Breast epithelium (tissue), 4 donors: ENCODE results near the gene CPSF4L. TPM values are rescaled to one million over a fixed set of nuclear protein-coding genes. Genes with fewer than 3 reads are reported as not detected.

Experiments
- DNase-seq, 2 donors: peaks; one replicate each; pipeline ENCODE4 v3.0.0-alpha.2; 2019; ENCODE audit warnings: low spot score in 2 of 2
- H3K27ac ChIP-seq, 2 donors: fragments of 200-600 bp; sonication (generic) in 1 of 2; one replicate each; pipeline ENCODE4 v1.5.1; 2016 to 2019; ENCODE audit warnings: mild to moderate bottlenecking in 1 of 2
- H3K27me3 ChIP-seq, 2 donors: fragments of 200-600 bp; sonication (generic) in 1 of 2; one replicate each; pipeline versions ENCODE4 v1.5.1 to v1.6.0; 2017 to 2019; ENCODE audit warnings: control low read depth in 1 of 2, mild to moderate bottlenecking in 1 of 2
- H3K36me3 ChIP-seq: fragments of 200-600 bp; one replicate; pipeline ENCODE4 v1.5.1; 2019
- H3K4me1 ChIP-seq, 2 donors: fragments of 200-600 bp; sonication (generic); one replicate each; pipeline ENCODE4 v1.5.1; 2016 to 2019; ENCODE audit warnings: control low read depth in 1 of 2
- H3K4me3 ChIP-seq, 3 donors: fragments of 200-600 bp; sonication (generic); 1 replicate in 2 of 3; 2 replicates in 1 of 3; pipeline ENCODE4 v1.5.1; 2016 to 2019; ENCODE audit warnings: mild to moderate bottlenecking in 3 of 3, moderate library complexity in 2 of 3
- H3K9me3 ChIP-seq, 2 donors: fragments of 200-600 bp; sonication (generic) in 1 of 2; one replicate each; pipeline ENCODE4 v1.5.1; 2016 to 2019; ENCODE audit warnings: control low read depth in 1 of 2
- CTCF ChIP-seq, 3 donors: fragments of 450-650 bp; IDR thresholded peaks; one replicate each; pipeline ENCODE4 v1.5.1; 2016 to 2017; ENCODE audit warnings: antibody characterized with exemption in 3 of 3, mild to moderate bottlenecking in 3 of 3, moderate library complexity in 3 of 3
- POLR2A ChIP-seq: fragments of 450-650 bp; IDR thresholded peaks from one replicate; pipeline ENCODE4 v1.6.1; 2016; ENCODE audit warnings: antibody characterized with exemption, mild to moderate bottlenecking, moderate library complexity
- POLR2AphosphoS5 ChIP-seq, 3 donors: sonication (generic); formaldehyde crosslinking; IDR thresholded peaks; one replicate each; pipeline ENCODE4 v1.6.1; 2017; ENCODE audit warnings: antibody characterized with exemption in 3 of 3
- intact Hi-C: fragments of 100-400 bp; cut with DNase I; formaldehyde crosslinking; loops from one replicate; pipeline ENCODE4 v1.15.1; 2023; ENCODE audit warnings: low total_unique reads
- total RNA-seq, 3 donors: library from RNA; depleted of rRNA; stranded (reverse); fragments of >200 nt; gene quantifications; one replicate each; pipeline ENCODE4 v1.1.0, GENCODE V29; 2016

CPSF4L gene
- total RNA-seq, 3 donors from 2014 or later = 0.29 TPM; not detected in 2

DNA sequence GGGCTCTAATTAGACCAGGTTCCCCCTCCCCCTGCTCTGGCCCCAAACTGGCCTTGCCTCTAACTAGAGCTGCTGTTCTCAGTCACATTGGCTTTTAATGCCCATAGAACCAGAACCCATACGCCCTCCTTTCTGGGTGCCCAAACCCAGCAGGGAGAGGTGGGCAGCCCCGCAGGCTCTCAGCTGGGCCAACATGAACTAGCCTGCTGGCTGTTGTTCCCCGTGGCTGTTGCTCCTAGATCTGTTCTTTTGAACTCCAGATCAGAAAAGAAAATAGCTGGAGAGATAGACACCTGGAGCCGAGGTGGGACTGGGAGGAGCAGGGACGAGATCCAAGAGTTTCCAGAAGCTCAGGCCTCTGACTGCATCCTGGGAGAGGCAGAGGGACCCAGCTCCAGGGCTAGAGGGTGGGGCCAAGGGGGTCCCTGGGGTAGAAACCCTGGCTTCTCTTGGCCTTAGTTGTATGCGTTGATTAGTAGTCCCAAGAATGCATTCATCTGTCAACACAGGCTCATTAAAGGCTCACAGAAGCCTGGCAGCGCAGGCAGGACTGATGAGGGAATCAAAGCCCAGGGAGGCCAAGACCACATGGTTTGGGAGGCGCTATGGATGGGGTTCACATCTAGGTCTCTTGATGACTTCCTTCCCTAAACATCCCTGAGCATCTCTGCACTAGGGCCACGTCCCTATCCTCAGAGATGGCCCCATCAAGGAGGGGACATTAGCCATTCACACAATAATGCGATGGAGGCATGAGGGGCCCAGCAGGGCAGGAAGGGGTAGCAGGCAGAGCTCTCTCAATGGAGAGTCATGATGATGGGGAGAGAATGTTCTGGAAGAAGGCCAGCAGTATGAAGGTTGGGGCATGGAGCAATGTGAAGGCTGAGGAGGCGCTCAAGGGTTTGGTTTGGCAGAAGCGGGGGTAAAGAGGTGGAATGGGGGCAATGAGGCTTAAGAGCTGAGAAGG, 1.3 kb upstream of the CPSF4L start:
- peak overlapping the region; percentile 80 to 93 for H3K27ac ChIP-seq
- intact Hi-C loops = no loop called here

DNA sequence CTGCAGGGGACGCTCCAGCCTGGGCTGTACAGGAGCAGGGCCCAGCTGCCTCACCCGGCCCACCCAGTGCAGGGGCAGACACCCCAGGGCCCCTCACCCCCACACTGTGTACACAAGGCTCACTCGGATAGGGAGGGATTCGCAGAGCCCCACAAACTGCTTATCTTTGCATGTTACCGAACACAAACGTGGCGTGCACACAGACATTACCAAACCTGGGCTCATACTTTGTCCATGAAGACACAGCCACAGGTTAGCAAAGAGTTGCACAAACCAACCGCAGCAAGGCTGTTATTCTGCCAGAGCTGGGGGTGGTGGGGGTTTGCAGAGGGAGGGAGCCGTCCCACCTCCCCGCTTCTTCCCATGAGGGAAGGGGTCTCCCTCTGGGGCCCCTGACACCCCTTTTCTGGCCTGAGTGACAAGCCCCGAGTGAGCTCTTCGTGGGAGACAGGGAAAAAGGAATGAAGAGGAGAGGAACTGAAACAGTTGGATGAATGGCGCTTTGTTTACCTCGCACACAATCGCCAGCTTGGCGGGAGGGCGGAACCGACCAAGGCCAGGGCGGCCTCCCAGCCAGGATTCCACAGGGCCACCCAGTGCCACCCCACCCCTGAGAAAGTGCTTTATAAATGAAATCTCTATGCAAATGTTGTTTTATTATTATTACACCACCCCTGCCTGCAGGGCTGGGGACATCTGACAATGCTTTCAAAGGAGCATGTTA, 434 bp upstream of the CPSF4L start:
- Histone ChIP-seq H3K36me3 (no peaks in the 10 kb centered on the region), H3K27me3 (no peaks in the 10 kb centered on the region), H3K4me1 (peaks cover 0 to 4% of the 10 kb centered on the region in 2 donors), H3K9me3 (no peaks in the 10 kb centered on the region), H3K27ac (peak overlapping the region; percentile 80 to 93), H3K4me3 (peak overlapping the region in 2 of 3 donors; percentile 6 to 29)
- TF ChIP-seq CTCF (IDR thresholded peaks at IDR 0.05) (peak in 1 of 3 donors; percentile 9), POLR2A (no peak), POLR2AphosphoS5 (IDR thresholded peaks at IDR 0.05) (peak in 1 of 3 donors; percentile 17)
- peak; percentile 77 to 91 for DNase-seq
- intact Hi-C loops = no loop called here

More for the DNA sequence above, 1.3 kb upstream of the CPSF4L start:
- Histone ChIP-seq H3K36me3 (no peaks in the 10 kb centered on the region), H3K27me3 (no peaks in the 10 kb centered on the region), H3K4me1 (peaks cover 0 to 4% of the 10 kb centered on the region in 2 donors), H3K4me3 (no peak overlapping the region), H3K9me3 (no peaks in the 10 kb centered on the region)
- no peak for TF ChIP-seq CTCF (IDR thresholded peaks at IDR 0.05)
- TF ChIP-seq POLR2A = no peak
- TF ChIP-seq POLR2AphosphoS5 (IDR thresholded peaks at IDR 0.05) = no peak
- DNase-seq = no peak

GRCh38 chr17:73257516-73257915, 4.2 kb downstream of the CPSF4L start:
- Histone ChIP-seq H3K36me3 (no peaks in the 10 kb centered on the region), H3K4me1 (peaks cover 0 to 4% of the 10 kb centered on the region in 2 donors), H3K27me3 (no peaks in the 10 kb centered on the region), H3K27ac (no peak overlapping the region), H3K4me3 (no peak overlapping the region), H3K9me3 (no peaks in the 10 kb centered on the region)
- intact Hi-C loops = no loop called here
- no peak for TF ChIP-seq POLR2AphosphoS5 (IDR thresholded peaks at IDR 0.05)
- no peak for TF ChIP-seq POLR2A
- no peak for TF ChIP-seq CTCF (IDR thresholded peaks at IDR 0.05)
- DNase-seq = peak in 1 of 2 donors; percentile 71

- TF ChIP-seq CTCF (IDR thresholded peaks at IDR 0.05) = no peak
- TF ChIP-seq POLR2AphosphoS5 (IDR thresholded peaks at IDR 0.05) = no peak
- TF ChIP-seq POLR2A = no peak
- no peaks in the 10 kb centered on the region for H3K9me3 ChIP-seq
- intact Hi-C loops = no loop called here
- no peak overlapping the region for H3K27ac ChIP-seq
- H3K4me3 ChIP-seq = no peak overlapping the region
- no peaks in the 10 kb centered on the region for H3K27me3 ChIP-seq
- H3K36me3 ChIP-seq = no peaks in the 10 kb centered on the region
- no peak for DNase-seq
- no peaks in the 10 kb centered on the region for H3K4me1 ChIP-seq
These were observed 5.5 kb downstream of the CPSF4L start for GRCh38 chr17:73256220-73256619.
